GM18907 (cell line): ENCODE data around the gene RFESD.

ENCODE experiments used
- ATAC-seq: cut with Tn5 transposase; IDR thresholded peaks from one replicate; pipeline ENCODE4 v1.9.1; 2021; ENCODE audit warnings: mild to moderate bottlenecking, moderate library complexity; ENCODE audit not compliant: unreplicated experiment

RFESD gene

DNA sequence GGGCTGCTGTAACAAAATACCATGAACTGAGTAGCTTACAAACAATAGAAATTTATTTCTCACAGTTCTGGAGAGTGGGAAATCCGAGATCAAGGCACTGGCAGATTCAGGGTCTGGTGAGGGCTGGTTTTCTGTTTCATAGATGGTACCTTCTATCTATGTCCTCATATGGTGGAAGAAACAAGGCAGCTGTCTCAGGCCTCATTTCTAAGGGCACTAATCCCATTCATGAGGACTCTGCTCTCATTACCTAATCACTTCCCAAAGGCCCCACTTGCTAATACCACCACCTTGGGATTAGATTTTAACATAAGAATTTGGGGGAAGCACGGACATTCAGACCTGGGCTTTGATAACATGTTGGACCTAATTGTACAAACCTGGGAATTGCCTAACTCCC, 13.5 kb downstream of the RFESD start:
- no peak for ATAC-seq

DNA sequence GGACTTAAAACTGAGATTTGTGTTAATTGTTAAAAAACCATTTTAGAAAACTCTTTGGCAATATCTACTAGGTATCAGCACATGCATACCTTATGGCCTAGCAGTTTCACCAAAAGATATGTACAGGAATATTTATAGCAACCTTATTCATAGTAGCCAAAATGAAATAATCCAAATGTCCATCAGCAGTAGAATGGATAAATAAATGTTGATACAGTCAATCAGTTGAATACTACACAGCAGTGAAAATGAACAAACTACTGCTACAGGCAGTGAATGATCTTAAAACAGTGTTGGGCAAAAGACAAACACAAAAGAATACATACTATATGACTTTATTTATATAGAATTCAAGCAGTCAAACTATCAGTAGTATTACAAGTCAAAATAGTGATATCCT, 16.4 kb downstream of the RFESD start:
- ATAC-seq: no peak

DNA sequence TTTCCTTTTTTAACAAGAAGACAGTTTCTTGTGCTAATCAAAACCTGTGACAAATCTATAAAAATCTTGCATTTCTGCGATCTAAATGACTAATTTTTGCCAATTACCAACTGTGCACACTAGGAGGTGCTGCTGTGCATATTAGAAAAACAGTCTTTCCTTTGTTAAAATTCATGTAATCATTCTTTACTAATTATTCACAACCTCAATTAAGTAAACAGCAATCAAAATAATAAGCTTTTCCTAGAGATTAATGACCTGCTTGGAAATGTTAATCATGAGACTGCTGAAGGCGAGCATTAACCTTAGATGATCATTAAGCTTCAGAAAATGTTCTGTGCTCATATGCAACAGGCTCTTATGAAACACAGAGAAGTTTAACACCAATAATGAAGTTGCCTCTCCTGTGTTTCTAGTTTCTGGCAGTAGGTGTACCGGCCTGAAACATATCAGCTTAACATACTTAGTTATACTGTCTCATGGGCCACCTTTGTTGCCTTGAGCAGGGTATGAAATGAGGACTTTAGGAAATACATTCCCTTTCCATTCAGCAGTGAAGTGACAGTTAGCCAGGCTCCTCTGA, 17.7 kb downstream of the RFESD start:
- no peak for ATAC-seq

DNA sequence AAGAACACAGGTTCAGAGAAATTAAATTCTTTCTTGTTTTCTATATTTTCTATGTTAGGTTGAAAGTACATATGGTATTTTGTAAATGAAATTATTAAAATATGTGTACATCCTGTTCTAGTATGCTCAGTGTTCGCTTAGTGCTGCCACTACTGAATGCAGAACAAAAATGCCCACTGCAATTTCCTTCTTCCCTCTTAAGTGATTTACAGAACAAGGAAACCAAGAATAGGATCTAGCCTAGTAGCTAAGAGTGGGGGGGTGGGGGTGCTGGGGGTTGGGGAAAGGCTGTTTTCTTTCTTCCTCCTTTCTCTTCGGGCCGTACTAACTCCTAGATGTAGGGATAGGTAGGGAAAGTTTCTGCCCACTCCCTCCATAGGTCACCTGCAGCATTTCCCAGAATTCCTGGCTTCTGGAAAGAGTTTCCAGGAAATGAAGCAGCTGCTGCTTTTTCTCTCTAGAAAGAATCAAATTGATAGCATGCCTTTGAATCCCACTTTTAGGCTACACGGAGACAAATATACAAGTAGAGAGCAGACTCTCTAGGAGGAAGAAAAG, 20.6 kb downstream of the RFESD start:
- ATAC-seq: no peak

DNA sequence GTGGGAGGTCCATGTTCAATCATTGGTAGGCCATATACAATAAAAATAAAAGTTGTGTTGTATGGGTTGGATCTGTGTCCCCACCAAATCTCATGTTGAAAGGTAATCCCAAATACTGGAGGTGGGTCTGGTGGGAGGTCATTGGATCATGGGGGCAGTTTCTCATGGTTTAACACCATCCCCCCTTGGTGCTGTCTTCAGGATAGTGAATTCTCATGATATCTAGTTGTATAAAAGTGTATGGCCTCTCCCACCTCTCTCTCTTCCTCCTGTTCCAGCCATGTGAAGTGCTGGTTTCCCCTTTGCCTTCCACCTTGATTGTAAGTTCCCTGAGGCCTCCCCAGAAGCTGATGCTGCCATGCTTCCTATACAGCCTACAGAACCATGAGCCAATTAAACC, 21.1 kb downstream of the RFESD start:
- ATAC-seq: no peak

DNA sequence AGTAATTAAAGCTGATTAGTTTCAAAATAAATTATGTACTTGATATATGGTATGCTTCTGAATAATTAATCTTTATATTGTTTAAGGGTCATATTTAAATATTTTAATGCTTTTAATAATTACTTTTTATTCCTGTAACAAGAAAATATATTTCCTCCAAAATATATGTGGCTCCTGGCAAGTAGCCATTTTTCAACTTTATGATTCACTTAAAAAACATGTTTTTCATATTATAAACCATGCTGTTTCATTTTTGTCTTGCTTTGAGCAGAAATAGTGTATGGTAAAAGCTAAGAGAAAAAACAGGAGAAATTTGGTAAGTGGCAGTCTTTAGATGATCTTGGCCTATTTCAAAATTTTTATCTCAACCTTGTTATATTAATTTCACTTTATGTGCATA, 21.6 kb downstream of the RFESD start:
- no peak for ATAC-seq

DNA sequence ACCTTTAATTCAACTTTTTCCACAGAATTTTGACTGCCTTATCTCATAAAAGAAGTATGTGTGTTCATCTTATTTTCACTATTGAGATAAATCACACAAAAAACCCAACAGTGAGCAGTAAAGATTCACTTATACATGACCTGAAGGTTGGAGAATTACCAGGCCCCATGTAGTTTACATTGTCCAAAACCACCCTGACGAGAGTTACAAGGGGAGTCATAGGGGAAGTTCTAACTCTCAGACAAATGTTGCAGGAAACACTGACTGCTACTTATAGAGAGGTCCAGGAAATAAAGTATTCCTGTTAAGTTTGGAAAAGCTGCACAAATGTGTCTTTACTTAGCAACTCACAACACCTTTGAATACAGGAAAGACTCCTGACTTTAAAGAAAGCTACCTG, 22.2 kb downstream of the RFESD start:
- ATAC-seq: no peak

DNA sequence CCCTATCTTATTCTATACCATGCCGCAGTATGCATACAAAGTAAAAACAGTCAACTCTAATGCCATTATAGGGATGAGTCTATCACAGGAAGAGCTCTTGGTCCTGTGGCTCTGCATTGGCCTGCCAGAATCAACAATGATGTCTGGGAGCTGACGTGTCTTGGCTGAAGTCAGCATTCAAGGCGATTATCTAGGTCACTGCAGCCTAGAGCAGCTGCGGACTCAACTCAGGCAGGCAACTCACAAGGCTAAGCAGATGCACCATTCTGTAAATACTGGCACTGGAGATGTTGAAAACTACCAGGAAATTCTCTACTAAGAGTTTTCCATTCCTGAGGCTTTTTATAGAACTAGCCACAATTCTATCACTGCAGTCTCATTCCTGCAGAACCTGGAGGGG, 23.0 kb downstream of the RFESD start:
- ATAC-seq: no peak

DNA sequence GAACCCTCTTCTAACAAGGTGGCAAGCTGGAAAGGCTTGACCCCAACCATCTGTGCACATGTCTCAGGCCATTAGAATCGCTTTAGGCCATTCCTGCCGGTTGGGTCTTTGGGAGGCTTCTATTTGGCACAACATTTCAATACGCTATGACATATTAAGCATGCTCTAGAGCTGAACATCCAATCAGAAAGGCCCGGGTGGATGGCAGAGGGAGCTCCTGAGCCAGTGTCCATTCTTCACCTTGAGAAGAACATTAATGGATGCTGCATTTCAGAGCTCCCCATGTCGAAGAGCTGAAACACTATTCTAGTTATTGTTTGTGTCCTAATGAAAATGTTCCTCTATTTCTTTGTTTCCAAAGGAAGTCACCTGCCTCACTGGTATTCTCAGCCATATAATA, 23.4 kb downstream of the RFESD start:
- no peak for ATAC-seq

DNA sequence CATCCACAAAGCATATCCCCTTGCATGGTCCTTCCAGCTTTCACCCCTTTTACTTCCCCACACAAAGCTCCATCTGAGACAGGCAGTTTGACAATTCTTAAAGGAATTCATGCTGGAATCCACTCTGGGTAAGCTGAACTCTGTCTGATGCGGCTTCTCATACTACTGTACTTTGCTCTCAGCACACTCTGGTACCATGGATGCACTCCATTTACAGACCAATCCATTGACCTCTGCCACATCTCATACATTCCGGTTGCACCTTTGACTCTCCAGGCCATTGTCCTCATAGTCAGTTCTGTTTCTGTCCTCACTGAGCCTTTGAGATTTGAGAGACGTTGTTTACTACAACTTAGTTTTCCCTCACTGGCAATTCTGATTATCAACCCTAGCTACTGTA, 24.0 kb downstream of the RFESD start:
- ATAC-seq: no peak

DNA sequence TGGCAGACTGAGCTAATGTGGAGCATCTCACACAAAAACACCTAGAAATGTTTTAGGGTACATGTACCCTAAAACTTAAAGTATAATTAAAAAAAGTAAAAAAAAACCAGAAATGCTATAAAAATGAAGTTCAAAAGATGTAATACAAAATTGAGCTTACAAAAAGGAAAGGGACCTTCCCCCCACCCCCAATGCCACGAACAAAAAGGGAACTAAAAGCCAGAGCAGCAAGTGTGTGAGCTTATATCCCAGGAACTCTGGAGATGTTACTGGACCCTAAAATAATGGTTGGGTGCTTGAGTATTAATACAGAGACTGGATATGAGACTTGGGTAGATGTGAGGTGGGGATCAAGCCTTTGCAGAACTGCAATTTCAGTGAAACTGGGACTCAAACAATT, 25.2 kb downstream of the RFESD start:
- ATAC-seq: no peak

DNA sequence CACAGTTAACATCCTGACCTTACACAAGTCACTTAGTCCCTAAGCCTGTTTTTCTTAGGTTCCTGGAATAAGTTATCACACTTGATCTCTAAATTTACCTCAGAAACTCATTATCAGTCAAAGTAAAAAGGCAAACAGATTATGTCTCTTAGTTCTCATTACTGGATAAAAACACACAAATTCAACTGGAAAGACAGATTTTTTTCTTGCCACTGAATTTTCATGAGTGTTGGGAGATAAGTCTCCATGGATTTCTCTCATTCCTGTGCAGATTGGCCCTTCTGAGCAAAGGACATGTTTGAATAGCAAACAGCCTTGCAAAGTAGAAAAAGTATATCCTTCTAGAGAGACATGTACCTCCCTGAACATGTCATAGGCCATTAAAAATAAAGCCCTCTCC, 26.1 kb downstream of the RFESD start:
- ATAC-seq: no peak

DNA sequence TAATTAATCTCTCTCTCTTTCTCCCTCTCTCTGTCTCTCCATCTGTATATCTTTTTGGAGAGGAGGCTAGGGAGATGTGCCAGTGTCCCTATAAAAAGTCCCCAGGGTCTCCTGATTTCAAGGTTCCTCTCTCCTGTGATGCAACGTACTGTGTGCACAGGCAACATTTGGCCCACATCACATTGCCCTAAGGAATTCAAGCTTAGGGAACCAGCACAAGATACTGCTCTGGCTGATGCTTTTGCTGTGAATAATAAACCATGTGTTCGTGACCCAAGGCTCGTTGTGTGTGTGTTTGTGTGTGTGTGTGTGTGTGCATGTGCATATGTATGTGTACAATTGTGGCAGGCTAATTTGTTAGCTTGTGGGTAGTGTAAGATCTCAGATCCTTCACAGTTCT, 26.5 kb downstream of the RFESD start:
- ATAC-seq: no peak

DNA sequence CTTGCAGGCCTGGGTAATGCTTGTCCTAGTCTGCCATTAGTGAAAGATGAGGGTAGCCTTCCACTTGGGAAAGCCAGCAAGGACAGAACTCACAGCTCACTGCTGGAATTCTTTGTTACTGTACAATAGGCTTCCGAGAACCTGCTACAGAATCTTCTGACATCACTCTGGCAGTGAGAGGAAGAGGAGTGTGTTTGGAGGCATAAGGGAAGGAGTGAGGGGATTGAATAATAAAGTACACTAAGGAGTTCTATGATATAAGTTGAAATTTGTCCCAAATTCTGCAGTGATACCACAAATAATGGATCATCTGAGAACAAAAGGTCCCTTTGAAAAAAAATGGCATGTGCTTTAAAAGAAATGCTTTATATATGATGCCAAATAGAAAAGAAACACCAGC, 36.3 kb downstream of the RFESD start, which contains the start of gene SPATA9:
Gene SPATA9 (minus strand): TSS at position 101 of the 400 bp plus-strand sequence. CDS start 137 bp downstream, outside the sequence.
- ATAC-seq: no peak

DNA sequence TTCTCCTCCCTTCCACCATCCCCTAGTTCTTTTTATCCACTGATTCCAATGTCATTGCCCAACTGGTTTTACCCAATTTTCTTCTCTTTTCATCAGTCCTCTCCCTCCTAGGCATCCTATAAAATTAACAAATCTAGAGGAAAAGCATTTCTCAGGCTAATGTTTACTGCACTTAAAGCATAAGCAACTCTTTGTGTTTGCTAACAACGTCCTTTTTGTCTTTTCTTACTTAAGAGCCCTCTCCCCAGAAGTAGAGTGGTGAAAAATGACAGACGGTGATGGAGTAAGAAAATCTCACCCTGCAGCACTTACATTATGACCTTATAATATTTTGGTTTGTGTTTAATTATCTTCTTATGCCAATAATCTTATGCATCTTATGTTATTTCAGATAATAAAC, 37.8 kb downstream of the RFESD start:
- no peak for ATAC-seq

DNA sequence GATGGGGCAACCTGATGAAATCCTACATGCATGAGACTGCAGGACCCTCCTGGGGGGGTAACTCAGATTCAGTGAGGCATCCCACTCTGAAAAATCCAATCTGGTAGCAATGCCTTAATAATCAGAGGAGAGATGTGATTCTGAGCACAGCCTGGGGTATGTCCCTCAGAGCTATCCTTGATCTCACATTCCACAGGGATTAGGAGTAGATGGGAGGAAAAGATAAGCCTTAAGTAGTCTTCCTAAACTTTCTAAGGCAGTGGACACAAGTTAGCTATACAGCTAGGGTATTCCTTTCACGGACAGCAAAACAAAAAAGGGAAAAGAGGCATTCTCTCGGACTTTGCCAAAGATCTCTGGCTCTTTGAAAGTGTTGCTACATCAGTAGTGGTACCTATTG, 40.1 kb downstream of the RFESD start:
- ATAC-seq: no peak

DNA sequence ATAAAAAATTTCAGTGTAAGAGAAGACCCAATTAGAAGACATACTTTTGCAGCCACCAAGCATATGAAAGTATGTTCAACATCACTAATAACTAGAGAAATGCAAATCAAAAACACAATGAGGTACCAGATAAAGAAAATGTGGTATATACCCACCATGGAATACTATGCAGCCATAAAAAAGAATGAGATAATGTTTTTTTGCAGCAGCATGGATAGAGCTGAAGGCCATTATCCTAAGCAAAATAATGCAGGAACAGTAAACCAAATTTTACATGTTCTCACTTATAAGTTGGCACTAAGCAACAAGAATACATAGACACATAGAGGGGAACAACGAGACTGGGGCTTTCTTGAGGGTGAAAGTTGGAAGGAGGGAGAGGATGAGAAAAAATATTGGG, 43.1 kb downstream of the RFESD start:
- no peak for ATAC-seq

DNA sequence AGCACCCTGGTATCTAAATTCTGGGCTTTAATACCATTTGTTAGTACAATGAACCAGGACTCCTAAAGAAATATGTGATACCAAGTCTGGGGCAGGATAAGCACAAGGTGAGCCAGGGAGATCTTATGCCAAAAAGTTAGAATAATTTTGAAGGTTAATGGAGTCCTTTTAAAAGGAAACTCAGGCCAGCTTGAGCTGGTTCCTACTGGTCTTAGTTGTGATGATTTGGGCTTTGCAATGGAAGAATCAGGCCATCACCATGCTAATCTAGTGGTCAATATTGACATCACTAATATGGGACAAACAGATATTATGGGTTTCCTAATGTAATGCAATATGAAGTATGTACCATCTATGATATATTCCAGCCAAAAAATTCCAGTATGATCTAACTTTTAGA, 43.8 kb downstream of the RFESD start:
- no peak for ATAC-seq

DNA sequence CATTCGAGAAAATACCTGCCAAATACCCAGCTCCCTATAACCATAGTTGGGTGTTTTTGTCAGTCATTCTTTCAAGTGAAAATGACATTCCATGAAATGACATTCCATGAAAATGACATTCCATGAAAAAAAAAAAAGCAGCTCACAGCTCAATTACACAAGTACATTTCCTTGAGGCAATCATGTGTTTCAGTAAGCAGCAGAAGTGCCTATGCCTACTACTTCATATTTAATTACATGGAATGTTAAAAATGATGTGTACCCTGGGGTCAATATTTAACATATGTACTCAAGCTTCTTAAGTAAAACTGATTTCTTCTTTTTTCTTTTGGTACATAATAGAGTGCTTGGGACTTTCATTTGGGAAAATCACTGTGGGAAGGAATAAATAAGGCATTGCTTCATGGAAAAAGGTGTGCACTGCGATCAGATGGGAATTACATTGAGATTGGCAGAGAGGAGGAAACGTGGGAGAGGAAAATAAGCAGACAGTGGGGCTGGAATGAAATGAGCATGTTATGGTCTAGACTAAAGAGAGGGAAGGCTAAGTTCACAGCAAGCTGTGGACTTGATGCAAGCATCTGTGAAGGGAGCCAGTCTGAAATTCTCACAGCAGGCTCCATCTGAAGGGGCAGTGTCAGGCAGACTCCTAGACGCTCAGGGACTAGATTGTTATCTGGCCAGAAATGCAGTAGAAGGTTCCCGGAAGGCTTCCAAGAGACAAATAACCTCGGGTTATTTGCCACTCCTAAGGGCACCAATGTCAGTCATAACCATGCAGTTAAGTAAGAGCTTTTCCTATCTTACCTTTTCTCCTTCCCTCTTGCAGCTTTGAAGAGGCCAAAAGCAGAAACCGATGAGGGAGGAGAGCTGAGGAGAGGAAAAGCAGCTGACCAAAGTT, 51.5 kb downstream of the RFESD start:
- ATAC-seq: no peak

DNA sequence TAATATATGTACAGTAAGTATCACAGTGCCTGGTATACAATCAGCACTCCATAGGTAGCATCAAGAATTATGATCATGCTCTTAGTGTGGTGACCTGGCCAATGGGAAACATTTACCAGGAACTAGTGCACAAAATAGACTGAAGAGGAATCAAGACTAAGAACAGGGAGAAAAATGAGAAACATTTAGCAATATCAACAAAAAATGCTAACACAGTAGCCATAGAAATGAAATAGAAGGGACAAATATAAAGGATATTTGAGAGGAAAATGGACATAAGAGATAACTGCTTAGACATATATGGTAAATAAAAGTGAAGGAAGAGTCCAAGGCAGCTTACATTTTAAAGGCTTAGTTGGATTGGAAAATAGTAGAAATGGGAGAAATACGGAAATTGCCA, 52.8 kb downstream of the RFESD start:
- no peak for ATAC-seq

DNA sequence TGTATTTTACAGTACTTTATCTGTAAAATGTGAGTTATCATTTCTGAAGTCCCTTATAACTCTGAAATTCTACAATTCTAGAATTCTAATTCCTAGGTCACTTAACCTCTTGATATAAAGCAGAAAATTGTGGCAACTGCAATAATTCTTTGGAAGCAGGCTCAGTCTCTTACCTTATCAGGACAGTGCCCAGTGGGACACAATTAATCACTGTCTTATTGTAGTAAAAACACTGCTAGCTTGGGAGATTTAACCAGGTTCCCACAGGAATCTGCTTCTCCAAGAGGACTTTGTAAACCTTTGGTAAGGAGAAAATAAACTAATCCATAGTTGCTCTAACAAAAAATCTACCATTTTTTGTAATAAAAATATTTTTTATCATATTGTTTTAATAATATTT, 54.5 kb downstream of the RFESD start:
- ATAC-seq: no peak

DNA sequence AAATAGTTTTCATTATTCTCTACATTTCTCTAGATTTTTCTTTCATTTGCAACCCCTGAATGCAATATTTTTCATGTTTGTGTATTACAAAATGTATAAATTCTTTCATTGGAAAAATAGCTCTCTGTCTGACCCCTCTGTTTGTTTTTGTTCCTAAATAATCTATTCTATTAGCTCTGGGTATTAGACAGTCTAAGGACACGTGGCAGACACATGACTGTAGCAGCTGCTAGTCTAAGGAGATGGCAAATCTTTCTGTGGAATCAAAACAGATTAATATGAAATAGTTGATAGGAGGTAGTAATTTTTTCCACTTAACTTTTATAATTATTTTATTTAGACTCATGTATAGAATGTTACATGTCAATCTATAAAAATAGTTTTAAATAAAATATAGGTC, 57.6 kb downstream of the RFESD start:
- ATAC-seq: no peak
